Activated CD8-positive, alpha-beta memory T cell treated with anti-CD3 and anti-CD28 coated beads, Interleukin-2, amount 10 ng/mL, durations not matched to agents 7 days and 5 days (primary cell): Measurements from ENCODE around the gene ADGRV1. TPM values are rescaled to one million over a fixed set of nuclear protein-coding genes. Genes with fewer than 3 reads are reported as not detected.
"Not testable (repeated sequence)": the region's sequence is repeated elsewhere in the genome, so short reads cannot be mapped to it uniquely, and the experiment has no call there.

Source experiments
- ATAC-seq: fragments of 150-1000 bp; cut with Tn5 transposase; one replicate; pipeline ENCODE4 v1.10.0; 2021; ENCODE audit warnings: moderate library complexity
- CTCF ChIA-PET: fragments of 350-600 bp; sonication (Branson Sonifier 250); formaldehyde crosslinking; loops from one replicate; lab custom pipeline; 2021; ENCODE audit warnings: antibody characterized with exemption; lab: Charles Lee
- DNase-seq: peaks from one replicate; pipeline ENCODE4 v3.0.0-alpha.2; 2020
- H3K27ac Mint-ChIP-seq: one replicate; pipeline ENCODE4 v1.8.0; 2021; ENCODE audit warnings: mild to moderate bottlenecking, mixed read lengths
- H3K27me3 Mint-ChIP-seq: one replicate; pipeline ENCODE4 v1.8.0; 2021; ENCODE audit warnings: mixed read lengths
- H3K36me3 Mint-ChIP-seq: one replicate; pipeline ENCODE4 v1.8.0; 2021; ENCODE audit warnings: mild to moderate bottlenecking, mixed read lengths
- H3K4me1 Mint-ChIP-seq: one replicate; pipeline ENCODE4 v1.8.0; 2021; ENCODE audit warnings: mixed read lengths
- H3K4me3 Mint-ChIP-seq: one replicate; pipeline ENCODE4 v1.8.0; 2021; ENCODE audit warnings: mild to moderate bottlenecking, moderate library complexity, mixed read lengths
- H3K9me3 Mint-ChIP-seq: one replicate; pipeline ENCODE4 v1.8.0; 2022; ENCODE audit warnings: low read depth, mixed read lengths
- total RNA-seq, 2 experiments: library from RNA; stranded (reverse); gene quantifications; one replicate each; pipeline ENCODE4 v1.2.3, GENCODE V29; 2021

Gene ADGRV1
- total RNA-seq, 2 experiments from 2014 or later, result 0.18 TPM; not detected in 1

DNA sequence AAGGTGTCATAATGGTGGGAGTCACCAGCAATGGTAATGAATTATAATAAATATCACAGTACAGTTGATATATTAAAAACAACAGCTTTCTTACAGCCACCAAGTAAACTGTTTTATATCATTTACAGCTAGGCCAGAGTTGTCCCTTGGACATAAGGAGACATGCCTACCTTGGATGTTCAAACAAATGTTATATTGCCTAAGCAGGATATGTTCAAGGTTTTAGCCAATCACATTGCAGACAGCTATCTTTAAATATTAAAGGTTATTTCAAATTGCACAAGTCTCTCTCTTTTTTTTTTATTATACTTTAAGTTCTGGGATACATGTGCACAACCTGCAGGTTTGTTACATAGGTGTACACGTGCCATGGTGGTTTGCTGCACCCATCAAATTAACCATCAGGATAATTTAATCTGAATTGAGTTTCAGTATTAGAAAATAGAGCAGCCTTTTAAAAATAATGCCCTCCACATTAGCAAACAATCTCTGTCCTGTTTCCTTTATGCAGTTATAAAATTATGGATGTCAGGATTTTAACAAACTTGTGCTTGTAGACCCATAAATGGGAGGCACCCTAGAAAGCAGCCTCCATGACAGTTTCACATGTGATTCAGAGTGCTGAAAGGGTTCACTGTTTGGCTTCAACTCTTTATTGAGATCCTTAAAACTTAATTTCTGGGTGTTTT is 483.8 kb downstream of the ADGRV1 start:
- Mint-ChIP-seq H3K27ac (no peak overlapping the region), H3K27me3 (peaks cover 7% of the 10 kb centered on the region), H3K9me3 (no peaks in the 10 kb centered on the region), H3K4me1 (no peaks in the 10 kb centered on the region), H3K4me3 (no peak overlapping the region), H3K36me3 (no peaks in the 10 kb centered on the region)
- DNase-seq, result no peak
- CTCF ChIA-PET, result no interaction called here
- ATAC-seq, result no peak

DNA sequence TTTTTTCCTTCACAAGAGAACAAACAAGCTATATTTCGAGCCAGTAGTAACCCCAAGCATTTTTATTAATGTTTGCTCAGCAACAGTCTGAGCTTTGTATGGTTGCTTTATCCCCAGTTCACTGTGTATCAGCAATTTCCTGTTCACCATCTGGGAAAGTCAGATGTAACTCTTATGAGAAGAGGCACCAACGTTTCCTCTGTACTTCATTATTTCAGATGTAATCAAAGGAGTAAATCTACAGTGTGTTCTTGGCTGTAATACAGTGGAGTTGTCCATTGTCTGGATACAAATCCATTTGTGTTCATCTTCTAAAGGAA is 484.3 kb downstream of the ADGRV1 start:
- CTCF ChIA-PET, result no interaction called here
- no peaks in the 10 kb centered on the region for H3K9me3 Mint-ChIP-seq
- no peak overlapping the region for H3K4me3 Mint-ChIP-seq
- no peaks in the 10 kb centered on the region for H3K4me1 Mint-ChIP-seq
- ATAC-seq, result no peak
- peaks cover 7% of the 10 kb centered on the region for H3K27me3 Mint-ChIP-seq
- no peaks in the 10 kb centered on the region for H3K36me3 Mint-ChIP-seq
- H3K27ac Mint-ChIP-seq, result no peak overlapping the region
- no peak for DNase-seq

DNA sequence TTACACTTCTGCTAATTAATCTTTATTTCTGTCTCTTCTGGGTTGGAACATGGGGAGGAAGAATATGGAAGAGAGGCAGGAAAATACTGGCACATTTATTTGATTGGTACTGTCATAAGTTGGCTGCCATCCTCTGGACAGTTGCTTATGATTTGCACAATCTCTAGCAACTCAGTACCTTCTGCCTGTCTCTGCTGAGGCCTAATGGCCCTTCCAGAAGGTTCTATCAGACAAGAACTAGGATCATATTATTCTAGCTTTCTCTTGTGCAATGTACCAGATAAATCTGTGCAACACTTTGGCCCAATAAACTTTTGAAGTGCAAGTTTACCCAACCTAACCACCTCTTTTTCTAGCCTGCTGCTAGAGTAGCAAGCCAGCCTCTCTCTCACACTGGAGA is 489.5 kb downstream of the ADGRV1 start:
- ATAC-seq (no peak), DNase-seq (no peak)
- H3K27me3 Mint-ChIP-seq, result peaks cover 7% of the 10 kb centered on the region
- no peaks in the 10 kb centered on the region for H3K9me3 Mint-ChIP-seq
- H3K4me1 Mint-ChIP-seq, result no peaks in the 10 kb centered on the region
- no peaks in the 10 kb centered on the region for H3K36me3 Mint-ChIP-seq
- CTCF ChIA-PET, result interaction anchor here (1.4 kb wide), 1 partner anchor 9 kb away, joined by 3 read pairs; no protein-coding TSS in a partner anchor
- H3K4me3 Mint-ChIP-seq, result no peak overlapping the region
- no peak overlapping the region for H3K27ac Mint-ChIP-seq

DNA sequence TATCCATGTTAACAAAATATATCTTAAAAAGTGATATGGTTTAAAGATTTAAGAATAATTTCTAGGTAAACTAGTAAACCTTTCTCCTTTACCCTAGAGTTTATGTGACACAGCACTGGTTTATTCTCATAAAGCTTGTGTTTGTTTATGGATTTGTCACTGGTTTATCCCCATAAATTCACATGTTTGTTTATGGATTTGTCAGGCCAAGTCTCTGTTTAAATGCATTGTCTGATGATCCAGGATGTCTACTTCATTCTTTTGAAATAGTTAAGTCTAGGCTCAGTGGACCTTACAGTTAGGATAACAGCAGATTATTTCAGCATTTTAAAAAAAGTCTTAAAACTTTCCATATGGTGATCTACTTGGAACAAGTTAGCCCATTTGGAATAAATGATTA is 490.5 kb downstream of the ADGRV1 start:
- H3K4me1 Mint-ChIP-seq, result no peaks in the 10 kb centered on the region
- peaks cover 7% of the 10 kb centered on the region for H3K27me3 Mint-ChIP-seq
- H3K27ac Mint-ChIP-seq, result no peak overlapping the region
- CTCF ChIA-PET, result interaction anchor here (1.4 kb wide), 1 partner anchor 10 kb away, joined by 3 read pairs; no protein-coding TSS in a partner anchor
- ATAC-seq (no peak), DNase-seq (no peak)
- H3K4me3 Mint-ChIP-seq, result no peak overlapping the region
- no peaks in the 10 kb centered on the region for H3K9me3 Mint-ChIP-seq
- no peaks in the 10 kb centered on the region for H3K36me3 Mint-ChIP-seq

DNA sequence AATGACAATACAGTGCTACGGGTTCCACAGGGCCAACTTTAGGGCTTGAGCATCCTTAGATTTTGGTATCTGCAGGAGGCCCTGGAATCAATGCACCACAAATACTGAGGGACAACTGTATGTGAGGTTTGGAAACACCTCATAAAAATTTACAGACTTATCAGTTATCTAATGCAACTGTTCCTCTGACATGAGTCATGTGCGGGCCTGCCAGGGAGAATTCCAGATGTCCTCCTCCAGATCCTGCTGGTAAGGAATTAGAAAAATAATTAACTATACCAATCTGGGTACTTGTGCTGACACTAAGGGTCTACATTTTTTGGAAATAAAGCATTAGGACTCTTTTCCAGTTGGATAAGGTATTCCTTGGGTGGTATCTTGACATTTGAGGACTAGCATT is 491.2 kb downstream of the ADGRV1 start:
- H3K4me1 Mint-ChIP-seq, result no peaks in the 10 kb centered on the region
- ATAC-seq (no peak), DNase-seq (no peak)
- no peaks in the 10 kb centered on the region for H3K9me3 Mint-ChIP-seq
- H3K4me3 Mint-ChIP-seq, result no peak overlapping the region
- H3K36me3 Mint-ChIP-seq, result no peaks in the 10 kb centered on the region
- no peak overlapping the region for H3K27ac Mint-ChIP-seq
- CTCF ChIA-PET, result interaction anchor here (0.9 kb wide), 1 partner anchor 370 kb away, joined by 3 read pairs; no protein-coding TSS in a partner anchor
- peaks cover 5% of the 10 kb centered on the region for H3K27me3 Mint-ChIP-seq

DNA sequence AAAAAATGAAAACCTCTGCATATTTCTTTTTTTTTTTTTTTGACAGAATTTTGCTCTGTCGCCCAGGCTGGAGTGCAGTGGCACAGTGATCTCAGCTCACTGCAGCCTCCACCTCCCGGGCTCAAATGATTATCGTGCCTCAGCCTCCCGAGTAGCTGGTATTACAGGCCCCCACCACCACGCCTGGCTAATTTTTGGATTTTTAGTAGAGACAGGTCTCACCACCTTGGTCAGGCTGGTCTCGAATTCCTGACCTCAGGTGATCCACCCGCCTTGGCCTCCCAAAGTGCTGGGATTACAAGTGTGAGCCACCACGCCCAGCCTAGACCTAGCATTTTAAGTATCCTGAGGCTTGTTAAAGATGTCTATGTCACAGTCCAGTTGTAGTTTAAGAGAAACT is 493.8 kb downstream of the ADGRV1 start:
- CTCF ChIA-PET, H3K27ac Mint-ChIP-seq, H3K4me1 Mint-ChIP-seq, H3K27me3 Mint-ChIP-seq, H3K4me3 Mint-ChIP-seq, DNase-seq, ATAC-seq, H3K36me3 Mint-ChIP-seq, H3K9me3 Mint-ChIP-seq: not testable (repeated sequence)

DNA sequence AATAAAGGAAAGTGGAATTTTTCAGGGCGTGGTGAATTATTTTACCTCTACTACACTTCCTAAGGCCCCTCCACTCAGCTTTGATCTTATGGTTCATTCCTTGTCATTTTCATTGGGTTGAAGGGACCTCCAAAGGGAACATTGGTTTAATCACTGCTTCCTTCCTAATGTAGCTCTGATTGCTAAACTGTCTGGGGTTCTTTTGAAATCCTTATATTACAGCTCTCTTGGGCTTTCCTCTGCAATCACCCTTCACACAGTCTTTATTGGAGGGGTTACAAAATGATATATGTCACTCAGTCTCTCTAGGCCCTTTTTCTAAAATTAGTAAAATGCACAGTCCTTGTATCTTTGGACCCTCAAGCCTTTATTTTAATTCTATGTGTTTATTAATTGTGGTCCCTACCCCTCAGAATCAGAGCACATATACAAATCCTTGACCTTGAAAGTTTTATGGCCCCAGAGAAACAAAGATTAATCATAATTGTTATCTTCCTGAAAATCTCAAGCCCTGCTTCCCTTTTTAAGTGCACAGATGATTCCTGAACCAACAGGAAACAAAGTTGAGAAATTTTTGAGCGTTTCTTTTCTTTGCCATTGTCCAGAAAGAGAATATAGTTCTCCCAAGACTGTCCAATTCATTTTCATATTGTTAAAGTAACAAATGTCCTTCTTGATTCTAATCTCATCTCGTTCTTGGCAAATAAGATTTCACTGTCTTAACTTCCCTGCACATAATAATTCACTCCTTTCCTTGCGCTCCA is 494.6 kb downstream of the ADGRV1 start:
- Mint-ChIP-seq H3K4me3 (no peak overlapping the region), H3K4me1 (no peaks in the 10 kb centered on the region), H3K9me3 (no peaks in the 10 kb centered on the region), H3K36me3 (no peaks in the 10 kb centered on the region), H3K27ac (no peak overlapping the region), H3K27me3 (peaks cover 5% of the 10 kb centered on the region)
- ATAC-seq (no peak), DNase-seq (no peak)
- CTCF ChIA-PET, result no interaction called here

DNA sequence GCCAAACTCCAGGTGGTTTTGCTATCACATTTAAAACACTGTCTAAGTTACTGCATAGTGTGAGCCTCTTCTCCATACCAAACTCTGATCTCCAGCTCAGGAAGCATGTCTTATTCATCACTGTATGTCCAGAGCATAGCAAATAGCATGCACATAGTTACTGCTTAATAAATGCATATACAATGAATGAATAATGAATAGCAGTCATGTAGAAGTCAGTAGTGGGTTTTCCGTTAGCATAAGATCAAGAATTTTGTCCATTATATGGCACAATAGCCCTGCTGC is 495.1 kb downstream of the ADGRV1 start:
- Mint-ChIP-seq H3K27me3 (peaks cover 5% of the 10 kb centered on the region), H3K4me1 (no peaks in the 10 kb centered on the region), H3K36me3 (no peaks in the 10 kb centered on the region), H3K9me3 (no peaks in the 10 kb centered on the region), H3K4me3 (no peak overlapping the region), H3K27ac (no peak overlapping the region)
- ATAC-seq (no peak), DNase-seq (no peak)
- CTCF ChIA-PET, result no interaction called here

DNA sequence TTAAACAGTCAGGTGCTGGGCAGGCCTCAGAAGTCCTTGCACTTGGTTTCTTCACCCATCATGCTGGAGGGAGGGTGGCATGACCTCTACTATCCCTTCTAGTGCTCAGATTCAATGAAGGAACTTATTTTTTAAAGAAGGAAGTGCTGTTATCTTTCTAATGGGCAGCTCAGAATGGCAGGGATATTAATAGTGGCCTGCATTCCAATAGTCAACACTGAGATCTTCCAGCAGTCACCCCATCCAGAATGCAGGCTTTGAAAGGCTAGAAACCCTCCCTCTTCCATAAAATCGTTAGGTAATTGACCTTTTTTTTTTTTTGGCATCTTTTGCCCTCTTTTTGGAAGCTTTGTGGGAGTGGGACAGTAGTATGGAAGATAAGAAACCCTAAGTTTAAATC is 499.6 kb downstream of the ADGRV1 start:
- no peak overlapping the region for H3K27ac Mint-ChIP-seq
- ATAC-seq (no peak), DNase-seq (no peak)
- H3K9me3 Mint-ChIP-seq, result no peaks in the 10 kb centered on the region
- CTCF ChIA-PET, result interaction anchor here (0.7 kb wide), 1 partner anchor 342 kb away, joined by 4 read pairs; no protein-coding TSS in a partner anchor
- peaks cover 23% of the 10 kb centered on the region for H3K27me3 Mint-ChIP-seq
- no peaks in the 10 kb centered on the region for H3K36me3 Mint-ChIP-seq
- peaks cover 4% of the 10 kb centered on the region for H3K4me1 Mint-ChIP-seq
- H3K4me3 Mint-ChIP-seq, result no peak overlapping the region

DNA sequence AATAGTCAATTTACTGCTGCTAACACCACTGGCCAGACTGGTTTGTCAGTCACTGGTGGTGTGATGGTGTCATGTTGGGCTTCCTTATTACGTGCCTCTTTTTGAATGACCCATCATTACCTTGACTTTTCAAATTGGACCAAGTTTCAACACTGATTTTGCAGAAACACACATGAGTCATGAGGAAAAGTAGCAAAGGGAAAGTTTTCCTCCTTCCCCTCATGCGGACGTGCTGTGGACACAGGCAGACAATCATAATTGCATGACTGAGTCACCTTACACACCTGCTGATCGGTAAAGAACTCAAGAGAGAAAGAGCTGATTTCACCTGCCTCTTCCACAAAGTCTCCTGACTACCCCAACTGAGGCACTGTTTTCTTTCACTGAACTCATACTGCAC is 500.0 kb downstream of the ADGRV1 start:
- DNase-seq (no peak), ATAC-seq (no peak)
- CTCF ChIA-PET, result no interaction called here
- H3K27ac Mint-ChIP-seq, result no peak overlapping the region
- no peaks in the 10 kb centered on the region for H3K9me3 Mint-ChIP-seq
- no peaks in the 10 kb centered on the region for H3K36me3 Mint-ChIP-seq
- H3K27me3 Mint-ChIP-seq, result peaks cover 25% of the 10 kb centered on the region
- H3K4me3 Mint-ChIP-seq, result no peak overlapping the region
- H3K4me1 Mint-ChIP-seq, result peaks cover 4% of the 10 kb centered on the region

DNA sequence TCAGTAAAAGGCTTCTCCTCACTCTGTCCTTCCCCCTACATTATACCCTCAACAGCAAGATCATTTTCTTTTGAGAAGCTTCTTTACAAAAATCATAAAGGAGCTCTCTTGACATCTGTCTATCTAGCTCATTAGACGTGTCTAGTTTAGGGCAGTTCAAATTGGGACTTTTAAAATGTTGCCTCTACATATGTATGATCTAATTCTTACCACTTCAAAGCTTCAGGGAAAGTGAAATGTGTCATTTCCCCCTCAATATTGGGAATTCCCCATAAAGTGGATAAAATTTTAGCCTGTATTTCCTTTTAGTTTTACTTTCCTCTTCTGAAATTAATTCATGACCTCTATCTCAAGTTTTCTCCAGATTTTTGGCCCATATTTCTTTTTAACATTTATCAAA is 500.8 kb downstream of the ADGRV1 start:
- CTCF ChIA-PET, result interaction anchor here (0.5 kb wide), 1 partner anchor 88 kb away, joined by 3 read pairs; no protein-coding TSS in a partner anchor
- ATAC-seq, result no peak
- H3K27me3 Mint-ChIP-seq, result peaks cover 26% of the 10 kb centered on the region

DNA sequence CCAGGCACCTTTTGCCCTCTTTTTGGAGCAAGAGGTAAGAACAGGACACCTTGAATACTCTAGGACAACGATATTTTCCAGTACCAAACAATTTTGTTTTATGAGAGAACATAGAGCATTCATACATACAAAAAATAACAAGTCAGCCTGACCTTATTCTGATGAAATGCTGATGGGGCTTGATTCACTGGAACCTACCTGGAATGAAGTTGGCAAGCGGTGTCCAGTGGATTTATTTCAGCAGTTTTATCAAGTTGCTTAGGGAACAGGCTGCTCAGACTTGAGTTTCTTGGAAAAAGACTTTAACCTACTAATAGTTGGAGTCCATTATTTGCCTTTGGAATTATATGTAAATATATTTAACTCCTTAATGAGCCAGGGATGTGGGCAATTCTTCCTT is 502.5 kb downstream of the ADGRV1 start:
- no peak overlapping the region for H3K4me3 Mint-ChIP-seq
- DNase-seq, result no peak
- no peaks in the 10 kb centered on the region for H3K9me3 Mint-ChIP-seq
- H3K36me3 Mint-ChIP-seq, result no peaks in the 10 kb centered on the region
- H3K27ac Mint-ChIP-seq, result no peak overlapping the region
- peaks cover 4% of the 10 kb centered on the region for H3K4me1 Mint-ChIP-seq
- no peak for ATAC-seq
- CTCF ChIA-PET, result interaction anchor here (1.0 kb wide), 1 partner anchor 33 kb away, joined by 3 read pairs; no protein-coding TSS in a partner anchor
- H3K27me3 Mint-ChIP-seq, result peaks cover 33% of the 10 kb centered on the region

More for the DNA sequence above, 500.8 kb downstream of the ADGRV1 start:
- H3K4me1 Mint-ChIP-seq, result peaks cover 4% of the 10 kb centered on the region
- no peaks in the 10 kb centered on the region for H3K9me3 Mint-ChIP-seq
- H3K36me3 Mint-ChIP-seq, result no peaks in the 10 kb centered on the region
- no peak for DNase-seq
- H3K27ac Mint-ChIP-seq, result no peak overlapping the region
- H3K4me3 Mint-ChIP-seq, result no peak overlapping the region

DNA sequence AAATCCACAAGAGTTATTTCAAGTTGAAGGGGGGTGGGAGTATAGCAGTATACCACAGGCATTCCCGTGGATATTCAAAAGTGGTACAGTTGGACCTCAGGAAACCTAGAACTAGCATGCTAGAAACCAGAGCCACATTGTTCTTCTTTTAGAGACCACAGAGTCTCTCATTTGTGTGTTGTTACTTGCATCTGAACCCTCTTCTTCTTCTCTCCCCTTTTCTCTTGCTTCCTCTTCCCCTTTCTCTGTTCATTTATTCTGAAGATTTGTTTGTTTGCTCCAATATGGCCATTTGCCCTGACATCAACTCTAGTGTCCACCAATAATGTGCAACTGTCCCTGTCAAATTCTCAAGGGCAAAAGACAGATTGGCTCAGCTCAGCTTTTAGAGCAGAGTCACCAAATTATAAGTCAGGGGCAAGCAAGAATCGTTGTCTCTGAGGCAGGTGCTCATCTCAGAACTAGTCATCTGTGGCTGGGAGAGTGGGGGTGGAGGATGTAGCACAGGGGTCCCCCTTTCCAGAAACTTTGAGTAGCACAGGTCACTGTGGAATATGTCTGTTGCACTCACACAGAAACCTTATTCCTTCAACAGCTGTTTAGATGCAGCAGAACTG is 503.5 kb downstream of the ADGRV1 start:
- H3K27ac Mint-ChIP-seq, result no peak overlapping the region
- H3K36me3 Mint-ChIP-seq, result no peaks in the 10 kb centered on the region
- H3K27me3 Mint-ChIP-seq, result peaks cover 36% of the 10 kb centered on the region
- CTCF ChIA-PET, result interaction anchor here (1.0 kb wide), 1 partner anchor 32 kb away, joined by 3 read pairs; no protein-coding TSS in a partner anchor
- no peak for DNase-seq
- H3K9me3 Mint-ChIP-seq, result no peaks in the 10 kb centered on the region
- H3K4me1 Mint-ChIP-seq, result peaks cover 4% of the 10 kb centered on the region
- ATAC-seq, result no peak
- no peak overlapping the region for H3K4me3 Mint-ChIP-seq
